BE2C (cell line): Measurements from ENCODE around the gene SCARB1.

Source experiments
- DNase-seq: peaks from one replicate; pipeline ENCODE4 v3.0.0-alpha.2; 2020
- H3K27me3 ChIP-seq: fragments of 250-450 bp; sonication (Bioruptor Pico); 2 replicates; pipeline ENCODE4 v1.5.1; 2020; ENCODE audit warnings: mild to moderate bottlenecking
- H3K36me3 ChIP-seq: fragments of 250-450 bp; sonication (Bioruptor Pico); 2 replicates; pipeline ENCODE4 v1.5.1; 2020; ENCODE audit warnings: mild to moderate bottlenecking
- H3K4me1 ChIP-seq: fragments of 250-450 bp; sonication (Bioruptor Pico); 2 replicates; pipeline ENCODE4 v1.5.1; 2020
- H3K4me3 ChIP-seq: 2 replicates; pipeline ENCODE4 v1.5.1; 2011; ENCODE audit warnings: low read depth, low read length
- H3K9me3 ChIP-seq: fragments of 250-450 bp; sonication (Bioruptor Pico); 2 replicates; pipeline ENCODE4 v1.5.1; 2020
- CTCF ChIP-seq: IDR thresholded peaks from 2 replicates; pipeline ENCODE4 v1.5.1; 2012; ENCODE audit warnings: mild to moderate bottlenecking, low read depth, low read length

The SCARB1 gene

GRCh38 chr12:124769881-124770512 lies 93.7 kb downstream of the SCARB1 start:
- no peak for TF ChIP-seq CTCF
- H3K4me1 ChIP-seq: peaks cover 12% of the 10 kb centered on the region
- H3K9me3 ChIP-seq: peaks cover 4% of the 10 kb centered on the region

GRCh38 chr12:124769163-124769530 lies 94.5 kb downstream of the SCARB1 start:
- TF ChIP-seq CTCF: no peak
- Histone ChIP-seq H3K27me3 (no peaks in the 10 kb centered on the region), H3K9me3 (peaks cover 10% of the 10 kb centered on the region), H3K4me1 (peaks cover 5% of the 10 kb centered on the region; the same call in 1 of the 2 replicates), H3K4me3 (no peak overlapping the region), H3K36me3 (no peaks in the 10 kb centered on the region)
- no peak for DNase-seq

More at GRCh38 chr12:124769881-124770512, 93.7 kb downstream of the SCARB1 start:
- Histone ChIP-seq H3K27me3 (no peaks in the 10 kb centered on the region), H3K36me3 (no peaks in the 10 kb centered on the region), H3K4me3 (no peak overlapping the region)
- DNase-seq: no peak

- TF ChIP-seq CTCF: no peak
- H3K36me3 ChIP-seq: no peaks in the 10 kb centered on the region
- peaks cover 4% of the 10 kb centered on the region; the same call in 1 of the 2 replicates for H3K4me1 ChIP-seq
- no peak overlapping the region for H3K4me3 ChIP-seq
- H3K9me3 ChIP-seq: peaks cover 10% of the 10 kb centered on the region
- no peak for DNase-seq
- no peaks in the 10 kb centered on the region for H3K27me3 ChIP-seq
Measured at GRCh38 chr12:124768452-124769162, 95.1 kb downstream of the SCARB1 start.

GRCh38 chr12:124767066-124767821 lies 96.4 kb downstream of the SCARB1 start:
- H3K9me3 ChIP-seq: peaks cover 10% of the 10 kb centered on the region
- H3K4me1 ChIP-seq: peaks cover 4% of the 10 kb centered on the region; the same call in 1 of the 2 replicates
- no peak overlapping the region for H3K4me3 ChIP-seq
- TF ChIP-seq CTCF: peak; percentile 94
- peak; percentile 83 for DNase-seq
- no peaks in the 10 kb centered on the region for H3K27me3 ChIP-seq
- no peaks in the 10 kb centered on the region for H3K36me3 ChIP-seq

- no peaks in the 10 kb centered on the region for H3K27me3 ChIP-seq
- no peak for DNase-seq
- H3K4me1 ChIP-seq: peaks cover 4% of the 10 kb centered on the region
Measured at GRCh38 chr12:124766727-124767065, 97.0 kb downstream of the SCARB1 start.

More at GRCh38 chr12:124766727-124767065, 97.0 kb downstream of the SCARB1 start:
- no peak overlapping the region for H3K4me3 ChIP-seq
- no peak for TF ChIP-seq CTCF
- no peaks in the 10 kb centered on the region for H3K36me3 ChIP-seq
- peaks cover 10% of the 10 kb centered on the region for H3K9me3 ChIP-seq
